HepG2 (cell line): ENCODE measurements around the gene DGCR2. TPM values are rescaled to one million over a fixed set of nuclear protein-coding genes. Genes with fewer than 3 reads are reported as not detected.

Experiments used
- DR1 ChIP-seq: sonication (generic); formaldehyde crosslinking; IDR thresholded peaks from 2 replicates; pipeline ENCODE4 v1.8.0; 2021; ENCODE audit warnings: mild to moderate bottlenecking, missing genetic modification reagents, inconsistent platforms
- FOXP4 ChIP-seq: sonication (generic); formaldehyde crosslinking; IDR thresholded peaks from 2 replicates; pipeline ENCODE4 v1.4.0; 2020; ENCODE audit warnings: missing genetic modification reagents
- GFI1 ChIP-seq: sonication (generic); formaldehyde crosslinking; IDR thresholded peaks from 2 replicates; pipeline ENCODE4 v1.5.0; 2020; ENCODE audit warnings: missing genetic modification reagents, mild to moderate bottlenecking, borderline replicate concordance
- KDM2A ChIP-seq: sonication (generic); formaldehyde crosslinking; IDR thresholded peaks from 2 replicates; pipeline ENCODE4 v1.4.0; 2020; ENCODE audit warnings: low read depth, missing genetic modification reagents, borderline replicate concordance
- NPAS2 ChIP-seq: sonication (generic); formaldehyde crosslinking; IDR thresholded peaks from 2 replicates; pipeline ENCODE4 v1.8.0; 2022; ENCODE audit warnings: mild to moderate bottlenecking, missing genetic modification reagents, borderline replicate concordance
- POLR2AphosphoS5 ChIP-seq: IDR thresholded peaks from 2 replicates; pipeline ENCODE4 v1.6.1; 2012; ENCODE audit warnings: low read depth, low read length
- SAFB2 ChIP-seq: sonication (generic); formaldehyde crosslinking; IDR thresholded peaks from 2 replicates; pipeline ENCODE4 v1.5.1; 2020; ENCODE audit warnings: missing genetic modification reagents, low read depth, mild to moderate bottlenecking, borderline replicate concordance
- SP1 ChIP-seq, 2 experiments: fragments of 450-650 bp in 1 of 2; sonication (generic) in 1 of 2; formaldehyde crosslinking in 1 of 2; IDR thresholded peaks; 2 replicates each; pipeline versions ENCODE4 v1.4.0 to v1.6.1; 2016 to 2020; ENCODE audit warnings: missing genetic modification reagents in 1 of 2
- SPEN ChIP-seq: sonication (generic); formaldehyde crosslinking; IDR thresholded peaks from 2 replicates; pipeline ENCODE4 v1.5.1; 2020; ENCODE audit warnings: low read depth, mild to moderate bottlenecking, missing genetic modification reagents
- ZBTB40 ChIP-seq, 2 experiments: fragments of 450-650 bp in 1 of 2; sonication (generic) in 1 of 2; formaldehyde crosslinking in 1 of 2; IDR thresholded peaks; 2 replicates each; pipeline versions ENCODE4 v1.6.1 to v1.8.0; 2016 to 2022; ENCODE audit warnings: antibody characterized with exemption in 1 of 2, mild to moderate bottlenecking in 1 of 2, missing genetic modification reagents in 1 of 2
- ZNF230 ChIP-seq: sonication (generic); formaldehyde crosslinking; IDR thresholded peaks from 2 replicates; pipeline ENCODE4 v1.4.0; 2020; ENCODE audit warnings: mild to moderate bottlenecking, missing genetic modification reagents
- ZNF362 ChIP-seq: sonication (generic); formaldehyde crosslinking; IDR thresholded peaks from 2 replicates; pipeline ENCODE4 v1.4.0; 2020; ENCODE audit warnings: missing genetic modification reagents, mild to moderate bottlenecking, borderline replicate concordance
- ZNF446 ChIP-seq: sonication (generic); formaldehyde crosslinking; IDR thresholded peaks from 2 replicates; pipeline ENCODE4 v1.5.0; 2020; ENCODE audit warnings: mild to moderate bottlenecking, missing genetic modification reagents
- ZNF530 ChIP-seq: sonication (generic); formaldehyde crosslinking; IDR thresholded peaks from 2 replicates; pipeline ENCODE4 v1.5.0; 2020; ENCODE audit warnings: low read depth, mild to moderate bottlenecking, missing genetic modification reagents
- polyA plus RNA-seq, 8 experiments: library from polyadenylated mRNA; depleted of rRNA in 3 of 8; stranded (reverse) in 7 of 8; unstranded in 1 of 8; fragments of >200 nt; fragmentation: Illumina TruSeq in 4 of 8; extraction: Trizol in 4 of 8; gene quantifications; 2 replicates each; pipeline versions ENCODE4 v1.2.1 to v1.2.3, GENCODE V29; 2011 to 2016; ENCODE audit warnings: low read depth in 4 of 8, missing spikeins in 1 of 8, mixed read lengths in 1 of 8; ENCODE audit not compliant: insufficient read depth in 1 of 8
- total RNA-seq, 5 experiments: library from RNA; depleted of rRNA; stranded (reverse); fragments of >200 nt; fragmentation: Illumina TruSeq; extraction: Trizol; gene quantifications; 2 replicates each; pipeline ENCODE4 v1.2.3, GENCODE V29; 2016; ENCODE audit warnings: low read depth in 1 of 5

The DGCR2 gene
- total and polyA plus RNA-seq, 2 of the 13 experiments (the other 11 are each of a cell fraction or from before 2014, with no cell fraction given) = 23.1 to 35.3 TPM

GRCh38 chr22:19122143-19122751 is at the start of gene DGCR2 (continued):
- TF ChIP-seq ZBTB40 (IDR thresholded peaks at IDR 0.05) (no peak), ZBTB40 (CRISPR knock-in tag; IDR thresholded peaks at IDR 0.05) (peak; percentile 73), FOXP4 (CRISPR knock-in tag) (no peak), SAFB2 (no peak), NPAS2 (CRISPR knock-in tag) (no peak), DR1 (peak; percentile 24; the same call in 1 of the 2 replicates), ZNF230 (CRISPR knock-in tag) (no peak), KDM2A (CRISPR knock-in tag) (no peak; the same call in 1 of the 2 replicates), SPEN (peak; percentile 57), GFI1 (peak; percentile 20; the same call in 1 of the 2 replicates), ZNF446 (CRISPR knock-in tag) (no peak), ZNF530 (CRISPR knock-in tag) (no peak), ZNF362 (no peak), POLR2AphosphoS5 (peak; percentile 69), SP1 (IDR thresholded peaks at IDR 0.05) (no peak), SP1 (CRISPR knock-in tag; IDR thresholded peaks at IDR 0.05) (peak; percentile 82)
